Vagina (tissue), 2 donors: ENCODE results near the gene C11orf68.

Source experiments
- POLR2A ChIP-seq, 2 donors: fragments of 450-650 bp; IDR thresholded peaks; one replicate each; pipeline ENCODE4 v1.6.1; 2017; ENCODE audit warnings: antibody characterized with exemption in 2 of 2, mild to moderate bottlenecking in 2 of 2, moderate library complexity in 2 of 2
- TF ChIP-seq, protein P1 (sequence below), 3 experiments: fragments of 450-650 bp in 2 of 3; fragments of 200-600 bp in 1 of 3; sonication (generic) in 1 of 3; IDR thresholded peaks; one replicate each; pipeline ENCODE4 v1.5.1; 2017 to 2019; ENCODE audit warnings: antibody characterized with exemption in 3 of 3, mild to moderate bottlenecking in 2 of 3, moderate library complexity in 2 of 3

- no peak for TF ChIP-seq POLR2A (IDR thresholded peaks at IDR 0.05)
- TF ChIP-seq, protein P1, sequence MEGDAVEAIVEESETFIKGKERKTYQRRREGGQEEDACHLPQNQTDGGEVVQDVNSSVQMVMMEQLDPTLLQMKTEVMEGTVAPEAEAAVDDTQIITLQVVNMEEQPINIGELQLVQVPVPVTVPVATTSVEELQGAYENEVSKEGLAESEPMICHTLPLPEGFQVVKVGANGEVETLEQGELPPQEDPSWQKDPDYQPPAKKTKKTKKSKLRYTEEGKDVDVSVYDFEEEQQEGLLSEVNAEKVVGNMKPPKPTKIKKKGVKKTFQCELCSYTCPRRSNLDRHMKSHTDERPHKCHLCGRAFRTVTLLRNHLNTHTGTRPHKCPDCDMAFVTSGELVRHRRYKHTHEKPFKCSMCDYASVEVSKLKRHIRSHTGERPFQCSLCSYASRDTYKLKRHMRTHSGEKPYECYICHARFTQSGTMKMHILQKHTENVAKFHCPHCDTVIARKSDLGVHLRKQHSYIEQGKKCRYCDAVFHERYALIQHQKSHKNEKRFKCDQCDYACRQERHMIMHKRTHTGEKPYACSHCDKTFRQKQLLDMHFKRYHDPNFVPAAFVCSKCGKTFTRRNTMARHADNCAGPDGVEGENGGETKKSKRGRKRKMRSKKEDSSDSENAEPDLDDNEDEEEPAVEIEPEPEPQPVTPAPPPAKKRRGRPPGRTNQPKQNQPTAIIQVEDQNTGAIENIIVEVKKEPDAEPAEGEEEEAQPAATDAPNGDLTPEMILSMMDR (IDR thresholded peaks at IDR 0.05) = no peak
Observed at GRCh38 chr11:65944191-65944590, 25.3 kb upstream of the C11orf68 start.
